GM18505 (cell line): ENCODE data around the gene TCP11L1.

Experiments used
- ATAC-seq: cut with Tn5 transposase; IDR thresholded peaks from one replicate; pipeline ENCODE4 v1.9.1; 2021; ENCODE audit not compliant: unreplicated experiment
- POLR2A ChIP-seq: IDR thresholded peaks from 4 replicates; pipeline ENCODE4 v1.6.1; 2011; ENCODE audit warnings: borderline replicate concordance; ENCODE audit not compliant: insufficient read depth, insufficient read length; ENCODE audit errors: extremely low read depth

TCP11L1 gene, protein sequence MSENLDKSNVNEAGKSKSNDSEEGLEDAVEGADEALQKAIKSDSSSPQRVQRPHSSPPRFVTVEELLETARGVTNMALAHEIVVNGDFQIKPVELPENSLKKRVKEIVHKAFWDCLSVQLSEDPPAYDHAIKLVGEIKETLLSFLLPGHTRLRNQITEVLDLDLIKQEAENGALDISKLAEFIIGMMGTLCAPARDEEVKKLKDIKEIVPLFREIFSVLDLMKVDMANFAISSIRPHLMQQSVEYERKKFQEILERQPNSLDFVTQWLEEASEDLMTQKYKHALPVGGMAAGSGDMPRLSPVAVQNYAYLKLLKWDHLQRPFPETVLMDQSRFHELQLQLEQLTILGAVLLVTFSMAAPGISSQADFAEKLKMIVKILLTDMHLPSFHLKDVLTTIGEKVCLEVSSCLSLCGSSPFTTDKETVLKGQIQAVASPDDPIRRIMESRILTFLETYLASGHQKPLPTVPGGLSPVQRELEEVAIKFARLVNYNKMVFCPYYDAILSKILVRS

GRCh38 chr11:33039274-33040032 is at the start of gene TCP11L1:
TSS of gene TCP11L1 (plus strand) at chr11:33039572. CDS start at chr11:33043774, 4,202 bp downstream.
- TF ChIP-seq POLR2A, result peak; percentile 53
- ATAC-seq, result peak; percentile 71

- no peak for ATAC-seq
- TF ChIP-seq POLR2A, result no peak
These were observed 48.9 kb upstream of the TCP11L1 start for GRCh38 chr11:32990481-32990880.

DNA sequence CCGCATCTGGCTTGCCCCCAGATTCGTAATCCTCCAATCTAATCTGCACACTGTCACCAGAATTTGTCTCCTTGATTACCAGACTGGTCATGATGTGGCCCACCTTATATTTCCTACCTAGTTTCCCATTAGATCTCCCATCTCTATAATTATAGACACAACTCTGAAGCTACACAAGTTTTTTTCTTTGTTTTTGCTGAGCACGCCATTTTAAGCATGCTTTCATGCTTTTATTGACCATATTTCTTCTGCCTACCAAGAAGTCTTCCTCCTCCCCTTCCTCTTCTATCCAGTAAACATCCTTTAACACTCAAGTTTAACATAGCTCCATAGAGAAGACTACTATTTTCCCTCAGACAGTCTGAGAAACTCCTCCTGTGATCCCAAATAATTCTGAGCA is 47.9 kb upstream of the TCP11L1 start:
- no peak for ATAC-seq
- no peak for TF ChIP-seq POLR2A

GRCh38 chr11:32991898-32992297 is 47.5 kb upstream of the TCP11L1 start:
- TF ChIP-seq POLR2A, result no peak
- ATAC-seq, result no peak

DNA sequence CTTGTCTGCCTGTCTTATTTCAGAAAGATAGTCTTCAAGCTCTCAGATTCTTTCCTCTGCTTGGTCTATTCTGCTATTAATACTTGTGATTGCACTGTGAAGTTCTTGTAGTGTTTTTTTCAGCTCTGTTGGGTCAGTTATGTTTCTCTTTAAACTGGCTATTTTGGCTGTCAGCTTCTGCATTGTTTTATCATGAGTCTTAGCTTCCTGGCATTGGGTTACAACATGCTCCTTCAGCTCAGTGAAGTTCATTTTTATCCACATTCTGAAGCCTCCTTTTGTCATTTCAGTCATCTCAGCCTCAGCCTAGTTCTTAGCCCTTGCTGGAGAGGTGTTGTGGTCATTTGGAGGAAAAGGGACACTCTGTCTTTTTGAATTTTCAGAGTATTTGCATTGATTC is 39.2 kb upstream of the TCP11L1 start:
- TF ChIP-seq POLR2A, result no peak
- ATAC-seq, result no peak

GRCh38 chr11:33001281-33001680 is 38.1 kb upstream of the TCP11L1 start:
- no peak for ATAC-seq
- no peak for TF ChIP-seq POLR2A

- ATAC-seq, result no peak
- no peak for TF ChIP-seq POLR2A
These were observed 37.4 kb upstream of the TCP11L1 start for GRCh38 chr11:33001751-33002542.

- TF ChIP-seq POLR2A, result no peak
These were observed 34.2 kb upstream of the TCP11L1 start for GRCh38 chr11:33005175-33005574.

GRCh38 chr11:33006010-33006409 is 33.4 kb upstream of the TCP11L1 start:
- no peak for ATAC-seq

More at GRCh38 chr11:33005175-33005574, 34.2 kb upstream of the TCP11L1 start:
- no peak for ATAC-seq

GRCh38 chr11:33013755-33014154 is 25.6 kb upstream of the TCP11L1 start:
- no peak for ATAC-seq
- no peak for TF ChIP-seq POLR2A

More at GRCh38 chr11:33006010-33006409, 33.4 kb upstream of the TCP11L1 start:
- TF ChIP-seq POLR2A, result no peak

DNA sequence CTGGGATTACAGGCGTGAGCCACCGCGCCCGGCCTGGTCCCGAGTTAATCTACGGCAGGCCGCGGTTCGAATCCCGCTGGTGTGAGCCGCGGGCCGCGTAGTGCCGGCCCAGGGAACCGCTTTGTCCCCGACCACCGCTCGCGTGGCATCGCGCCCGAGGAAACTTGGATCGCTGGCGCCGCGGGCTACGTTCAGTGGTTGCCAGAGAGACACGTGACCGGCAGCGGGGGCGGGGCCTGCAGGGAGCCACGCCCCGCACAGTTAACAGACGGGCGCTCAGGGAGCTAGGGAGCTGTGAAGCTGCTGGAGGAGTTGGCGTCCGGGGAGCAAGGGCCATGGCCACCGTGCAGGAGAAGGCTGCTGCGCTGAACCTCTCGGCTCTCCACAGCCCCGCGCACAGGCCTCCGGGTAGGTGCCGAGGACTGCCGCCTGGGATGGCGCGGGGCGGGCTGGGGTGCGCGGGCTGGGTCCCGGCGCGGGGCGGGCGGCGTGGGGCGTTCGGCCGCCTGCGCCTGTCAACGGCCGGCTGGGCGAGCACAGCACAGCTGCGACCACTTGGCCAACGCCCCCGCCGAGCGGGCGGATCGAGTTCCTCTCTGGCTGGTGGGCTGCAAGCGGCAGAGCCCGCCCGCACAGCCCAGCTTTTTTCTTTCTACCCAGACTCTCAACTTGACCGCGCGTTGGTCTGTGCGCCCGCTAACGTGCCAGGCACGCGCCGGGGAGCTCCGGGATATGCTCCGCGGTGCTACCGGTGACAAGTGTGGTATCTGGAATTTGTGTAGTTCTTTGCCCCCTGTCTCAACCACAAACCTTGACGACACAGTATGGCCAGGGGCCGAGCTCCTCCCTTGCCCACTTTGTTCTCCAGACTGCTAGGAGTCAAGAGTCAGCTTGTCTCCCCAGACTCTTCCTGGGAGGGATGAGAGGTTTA is 23.5 kb upstream of the TCP11L1 start, which contains the start of gene DEPDC7:
Gene DEPDC7, plus strand, starts transcription at position 258 of the 931 bp plus-strand sequence. Its CDS starts 78 bp downstream, at position 336.
- ATAC-seq, result peak; percentile 44
- no peak for TF ChIP-seq POLR2A

DNA sequence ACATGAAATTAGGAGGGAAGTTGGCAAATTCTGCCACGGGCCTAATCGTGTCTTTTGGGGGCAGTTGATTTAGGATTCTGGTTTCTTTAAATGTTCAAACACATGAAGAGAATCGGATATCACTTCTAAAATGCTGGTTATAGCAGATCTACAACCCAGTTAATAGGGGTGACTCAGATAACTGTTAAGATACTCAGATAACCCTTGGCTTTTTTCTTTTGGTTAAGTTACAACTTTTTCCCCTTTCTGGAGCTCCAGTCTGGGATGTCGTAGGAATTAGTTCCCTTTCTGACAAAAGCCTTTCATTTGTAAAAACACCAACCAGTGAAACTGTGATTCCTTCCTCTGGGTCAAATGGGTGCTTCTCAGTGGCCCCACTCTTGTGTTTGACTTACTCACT is 22.7 kb upstream of the TCP11L1 start:
- ATAC-seq, result no peak
- no peak for TF ChIP-seq POLR2A
